Activated CD4-positive, CD25-positive, alpha-beta regulatory T cell treated with anti-CD3 and anti-CD28 coated beads, Interleukin-2, amount 50 U/mL, for 24 hours (primary cell): ENCODE results near the gene TOM1.

Experiments used
- ATAC-seq, 2 donors: fragments of 150-1000 bp; cut with Tn5 transposase; one replicate each; pipeline ENCODE4 v1.10.0; 2021; ENCODE audit warnings: mild to moderate bottlenecking in 1 of 2, moderate library complexity in 1 of 2

TOM1 gene

GRCh38 chr22:35307892-35308291 lies 8.2 kb downstream of the TOM1 start:
- ATAC-seq = no peak

- no peak for ATAC-seq
Measured at GRCh38 chr22:35308480-35309021, 8.9 kb downstream of the TOM1 start.

DNA sequence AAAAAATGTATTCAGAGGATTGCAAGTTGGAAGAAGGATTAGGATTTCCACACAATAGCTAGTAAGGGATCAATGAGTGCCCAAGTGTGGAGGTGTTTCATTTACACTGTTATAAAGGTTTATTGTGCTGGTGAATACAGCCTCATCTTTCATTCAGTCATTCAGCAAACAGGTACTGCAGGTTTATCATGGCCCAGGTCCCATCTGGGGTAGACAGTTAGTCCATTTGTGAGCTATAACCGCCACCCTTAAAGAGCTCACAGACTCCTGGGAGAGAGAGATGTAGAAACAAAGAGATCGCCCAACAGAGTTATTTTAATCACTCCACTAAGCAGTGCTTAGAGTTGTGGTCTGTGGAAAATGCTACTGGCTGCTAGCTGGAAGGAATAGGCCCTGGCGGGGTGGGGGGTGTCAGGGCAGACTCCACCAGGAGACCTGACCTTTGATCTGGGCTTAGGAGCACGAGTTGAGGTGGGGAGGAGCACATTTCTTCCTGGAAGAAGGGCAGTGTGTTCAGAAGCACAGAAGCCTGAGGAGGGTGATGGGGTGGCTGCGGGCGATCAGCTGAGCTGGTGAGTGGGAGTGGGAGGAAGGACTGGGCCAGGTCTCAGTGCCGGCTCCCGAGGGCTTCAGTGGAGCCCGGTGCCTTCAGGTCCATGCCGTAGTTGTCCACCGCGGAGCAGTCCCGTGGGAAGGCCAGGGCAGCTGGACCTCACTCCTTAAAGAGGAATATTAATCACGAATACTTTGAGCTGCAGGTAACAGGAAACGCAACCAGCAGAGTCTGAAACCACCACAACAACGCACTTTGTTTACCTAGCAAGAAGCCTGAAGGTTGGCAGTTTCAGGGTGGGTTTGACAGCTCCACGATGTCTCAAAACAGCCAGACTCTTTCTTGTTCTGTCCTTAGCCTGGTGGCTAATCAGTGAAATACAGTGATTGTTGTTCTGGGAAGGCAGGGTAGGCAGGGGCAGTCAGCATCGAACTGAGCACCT lies 11.2 kb downstream of the TOM1 start:
- no peak for ATAC-seq

DNA sequence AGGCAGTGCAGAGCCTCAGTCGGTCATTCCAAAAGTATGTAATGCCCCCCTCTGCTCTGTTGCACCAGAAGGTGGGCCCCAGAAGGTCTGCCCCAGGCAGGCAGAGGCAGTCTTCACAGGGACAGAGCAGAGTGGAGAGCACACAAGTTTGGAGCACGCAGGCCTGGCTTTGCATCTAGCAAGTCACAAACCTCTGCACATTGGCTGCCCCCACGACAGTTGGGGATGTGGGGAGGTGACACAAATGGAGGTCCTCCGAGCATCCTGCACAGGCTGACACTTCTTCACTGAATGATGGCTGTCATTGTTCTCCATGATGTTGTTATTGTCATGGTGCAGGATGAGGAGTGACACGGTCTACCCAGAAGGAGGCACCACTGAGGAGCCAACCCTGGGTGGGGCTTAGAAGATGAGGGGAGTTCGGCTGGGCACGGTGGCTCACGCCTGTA lies 11.9 kb downstream of the TOM1 start:
- ATAC-seq = no peak

DNA sequence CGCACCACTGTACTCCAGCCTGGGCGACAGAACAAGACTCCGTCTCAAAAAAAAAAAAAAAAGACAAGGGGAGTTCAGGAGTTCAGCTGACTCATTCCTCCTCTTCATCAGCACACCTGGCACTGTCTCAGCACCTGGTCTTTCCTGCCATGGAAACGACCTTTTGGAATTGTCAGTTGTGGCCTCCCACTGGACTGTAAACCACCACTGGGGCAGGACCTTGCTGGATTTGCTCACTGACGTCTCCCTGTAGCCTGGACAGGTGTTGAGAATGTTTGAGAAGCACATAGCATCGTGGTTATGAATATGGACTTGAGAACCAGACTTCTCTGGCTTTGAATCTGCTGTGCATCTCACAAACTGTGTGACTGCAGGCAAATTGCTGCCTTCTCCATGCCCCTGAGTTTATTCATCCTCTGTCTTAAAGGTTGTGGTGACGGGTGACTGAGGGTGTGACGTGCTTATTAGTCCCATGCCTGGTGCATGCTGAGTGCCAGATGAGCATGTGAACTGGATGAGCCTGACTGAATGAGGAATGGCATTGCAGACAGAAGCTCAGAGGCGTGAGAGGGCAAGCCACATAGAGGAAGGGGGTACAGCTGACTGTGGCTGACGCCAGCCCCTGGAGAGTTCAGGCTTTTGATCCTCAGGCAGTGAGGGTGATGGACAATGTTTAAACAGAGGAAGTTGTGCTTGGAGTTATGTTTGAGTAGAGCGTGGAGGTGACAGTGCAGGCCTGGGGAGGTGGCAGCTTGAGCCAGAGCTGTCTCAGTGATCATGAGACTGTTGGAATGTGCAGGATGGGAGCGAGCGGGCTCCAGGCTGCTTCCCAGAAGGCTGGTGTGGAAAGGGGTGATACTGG lies 12.7 kb downstream of the TOM1 start:
- ATAC-seq = peak; percentile 52 to 54

- ATAC-seq = peak; percentile 80 to 84
Measured at GRCh38 chr22:35313311-35314121, 13.8 kb downstream of the TOM1 start.

DNA sequence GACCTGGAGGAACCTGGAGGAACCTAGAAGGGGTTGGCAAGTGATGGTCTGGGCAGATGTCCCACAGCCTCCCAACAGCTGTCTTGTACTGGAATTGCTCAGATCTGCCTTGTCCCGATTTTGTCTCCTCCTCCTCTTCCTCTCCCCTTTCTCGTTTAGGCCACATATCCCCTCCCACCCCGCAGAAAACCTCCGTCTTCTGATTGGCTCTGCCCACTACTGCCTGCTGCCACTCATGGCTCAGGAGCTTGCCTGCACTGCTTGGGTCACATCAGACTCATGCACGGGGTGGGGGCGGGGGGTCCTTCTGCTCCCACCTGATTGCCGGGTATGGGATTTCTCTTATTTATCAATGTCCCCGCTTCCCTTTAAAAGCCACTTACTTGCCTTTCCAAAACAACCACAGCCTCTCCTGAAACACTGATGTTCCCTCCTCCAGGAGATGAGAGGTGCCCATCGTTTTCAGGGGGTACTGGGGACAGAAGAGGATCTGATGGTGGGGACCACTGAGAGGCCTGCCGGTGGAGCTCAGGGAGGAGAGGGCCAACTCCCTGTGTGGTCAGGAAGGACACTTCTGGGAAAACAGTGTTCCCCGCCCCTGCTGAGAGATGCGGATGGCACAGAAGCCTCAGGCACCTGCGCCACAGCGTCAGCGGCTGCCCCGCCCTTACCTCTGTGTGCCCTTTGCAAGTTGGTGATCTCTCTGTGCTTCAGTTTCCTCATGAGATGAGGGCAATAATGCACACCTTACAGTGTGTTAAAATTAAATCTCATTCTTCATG lies 14.7 kb downstream of the TOM1 start:
- no peak for ATAC-seq

DNA sequence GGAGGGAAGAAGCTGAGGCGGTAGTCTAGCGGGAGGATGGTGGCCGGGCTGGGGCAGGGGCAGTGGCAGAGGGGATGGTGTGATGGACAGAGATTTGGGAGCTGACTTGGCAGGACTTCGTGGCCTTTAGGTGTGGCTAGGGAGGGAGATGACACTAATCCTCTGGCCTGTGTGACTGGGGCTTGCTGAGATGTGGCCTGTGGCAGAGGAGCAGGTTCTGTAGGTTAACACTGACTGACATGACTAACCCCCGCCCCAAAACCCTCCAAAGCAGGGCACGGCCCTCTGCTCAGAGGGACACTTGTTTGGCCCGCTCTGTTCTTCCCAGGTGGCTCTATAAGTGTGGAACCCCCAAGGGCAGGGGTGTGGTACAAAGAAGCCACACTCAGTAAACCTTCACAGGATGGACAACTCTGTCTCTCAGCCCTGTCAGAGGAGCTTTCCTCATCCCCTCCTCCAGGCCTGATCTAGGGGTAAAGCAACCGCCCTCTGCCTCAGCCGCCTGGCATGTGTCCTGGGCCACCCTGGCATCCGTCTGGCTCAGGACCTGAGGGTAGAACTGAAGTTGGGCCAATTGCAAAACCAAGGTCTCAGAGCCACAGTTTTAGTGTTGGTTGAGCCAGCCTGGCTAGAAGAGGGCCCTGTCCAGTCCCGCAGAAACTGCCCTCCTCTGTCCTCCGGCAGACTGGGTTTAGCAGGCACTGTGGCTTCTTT lies 15.6 kb downstream of the TOM1 start:
- ATAC-seq = no peak

DNA sequence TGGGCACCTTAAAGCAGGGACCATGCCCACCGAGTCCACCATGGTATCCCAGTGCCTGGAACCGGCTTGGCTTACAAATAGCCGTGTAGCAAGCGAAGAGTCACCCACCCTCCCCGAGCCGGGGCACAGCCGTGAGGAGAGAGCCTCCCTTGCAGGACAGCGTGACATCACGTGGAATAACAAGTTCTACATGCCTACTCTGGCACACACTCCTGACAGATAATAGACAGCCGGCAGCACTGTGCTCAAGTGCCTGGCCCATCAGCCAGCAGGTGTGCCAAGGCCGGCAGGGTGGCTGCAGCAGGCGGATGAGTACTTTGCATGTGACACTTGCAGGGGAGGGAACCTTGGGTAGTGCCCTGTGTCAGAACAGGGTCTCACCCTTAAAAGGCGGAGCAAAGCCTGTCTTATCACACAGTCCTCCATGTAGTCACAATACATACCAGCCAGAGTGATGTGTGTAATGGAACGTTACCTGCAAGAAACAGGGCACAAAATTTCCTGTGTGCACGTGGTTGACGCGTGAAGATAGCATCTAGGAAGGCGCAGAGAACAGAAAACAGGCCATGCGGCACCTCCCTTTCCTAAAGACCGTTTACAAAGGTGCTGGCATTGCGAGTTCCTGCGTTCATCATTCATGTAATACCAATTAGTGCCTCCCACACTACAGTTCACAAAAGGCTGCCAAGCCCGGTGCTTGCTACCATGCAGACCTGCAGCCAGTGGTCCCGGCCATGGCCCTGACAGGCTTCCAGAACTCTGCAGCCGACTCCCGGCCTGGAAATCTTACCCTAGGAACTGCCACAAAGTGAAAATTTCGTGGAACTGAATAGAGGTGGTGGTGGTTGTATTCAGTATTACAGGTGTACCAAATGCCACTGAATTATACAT lies 16.4 kb downstream of the TOM1 start:
- peak in 1 of 2 donors; percentile 22 for ATAC-seq

- no peak for ATAC-seq
Measured at GRCh38 chr22:35316751-35317150, 17.1 kb downstream of the TOM1 start.

DNA sequence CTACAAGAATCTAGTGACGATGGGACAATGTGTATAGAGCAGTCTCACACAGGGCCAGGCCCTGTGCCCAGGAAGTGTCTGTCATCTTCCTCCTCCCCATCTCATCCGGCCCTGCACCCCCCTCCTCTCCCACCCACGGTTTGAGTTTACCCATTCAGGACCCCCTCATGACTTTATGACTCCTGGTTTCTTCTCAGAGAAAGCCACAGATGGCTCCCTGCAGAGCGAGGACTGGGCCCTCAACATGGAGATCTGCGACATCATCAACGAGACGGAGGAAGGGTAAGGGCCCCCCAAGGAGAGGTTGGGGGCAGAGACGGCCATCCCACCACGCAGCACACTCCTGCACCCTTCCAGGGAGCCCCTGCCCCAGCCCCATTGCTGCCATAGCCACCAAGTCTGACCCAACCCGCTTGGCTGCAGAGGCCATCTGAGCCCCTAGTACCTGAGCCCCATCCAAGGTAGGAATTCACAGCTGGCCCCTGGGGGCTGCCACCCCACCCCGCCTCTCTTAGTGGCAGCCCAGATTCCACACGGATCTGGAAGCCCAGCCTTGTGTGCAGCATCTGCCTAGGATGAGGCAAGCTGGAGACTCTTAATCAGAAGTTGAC lies 18.1 kb downstream of the TOM1 start:
- ATAC-seq = no peak

- ATAC-seq = no peak
Measured at GRCh38 chr22:35318346-35319215, 18.9 kb downstream of the TOM1 start.

GRCh38 chr22:35319244-35319985 lies 19.7 kb downstream of the TOM1 start:
- no peak for ATAC-seq

- ATAC-seq = no peak
Measured at GRCh38 chr22:35322126-35322525, 22.4 kb downstream of the TOM1 start.

- no peak for ATAC-seq
Measured at GRCh38 chr22:35322893-35323292, 23.2 kb downstream of the TOM1 start.

DNA sequence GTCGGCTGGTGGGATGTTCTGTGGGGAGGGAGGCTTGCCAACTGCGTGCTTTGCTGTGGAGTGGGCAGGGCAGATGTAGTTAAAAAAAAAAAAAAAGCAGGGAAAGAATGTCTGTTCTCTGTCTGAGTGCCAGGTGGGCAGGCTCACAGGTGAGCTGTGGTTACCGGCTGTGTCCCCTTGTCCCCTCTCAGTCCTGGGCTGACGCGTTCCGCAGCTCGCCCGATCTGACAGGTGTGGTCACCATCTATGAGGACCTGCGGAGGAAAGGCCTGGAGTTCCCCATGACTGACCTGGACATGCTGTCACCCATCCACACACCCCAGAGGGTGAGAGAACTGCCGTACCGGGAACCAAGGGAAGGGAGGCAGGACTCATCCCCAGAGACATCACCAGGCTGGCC lies 23.6 kb downstream of the TOM1 start:
- no peak for ATAC-seq

- ATAC-seq = no peak
Measured at GRCh38 chr22:35324067-35324466, 24.4 kb downstream of the TOM1 start.
